GM12864 (cell line): ENCODE results near the gene PTPRT.

Experiments used
- DNase-seq: peaks from one replicate; pipeline ENCODE4 v3.0.0-alpha.2; 2011; ENCODE audit warnings: low read depth
- H3K4me3 ChIP-seq: 2 replicates; pipeline ENCODE4 v1.5.1; 2011; ENCODE audit warnings: mild to moderate bottlenecking, low read depth, low read length, control low read depth
- TF ChIP-seq, protein P1 (sequence below): IDR thresholded peaks from 2 replicates; pipeline ENCODE4 v1.5.1; 2011; ENCODE audit warnings: low read depth, mild to moderate bottlenecking, moderate library complexity, low read length, control low read depth, inconsistent platforms; ENCODE audit errors: missing control alignments

Gene PTPRT

DNA sequence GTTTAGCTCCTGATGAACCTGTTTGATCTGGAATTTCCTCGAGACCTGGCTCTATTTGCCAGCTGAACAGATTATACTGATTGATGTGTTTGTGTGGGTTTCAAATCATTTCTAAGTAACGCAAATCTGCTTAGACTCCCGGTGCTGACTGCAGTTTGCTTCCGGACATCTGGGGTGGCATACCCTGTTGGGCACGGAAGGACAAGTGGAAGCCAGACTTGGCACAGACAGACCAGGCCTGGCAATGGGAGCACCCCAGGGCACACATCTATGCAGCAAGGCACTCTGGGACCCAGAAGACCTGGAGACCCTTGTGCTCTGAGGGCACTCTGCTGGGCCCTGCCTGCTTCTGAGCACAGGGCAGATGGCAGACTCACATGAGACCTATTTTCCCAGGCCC is 1137.8 kb downstream of the PTPRT start:
- DNase-seq: no peak
- TF ChIP-seq, protein P1, sequence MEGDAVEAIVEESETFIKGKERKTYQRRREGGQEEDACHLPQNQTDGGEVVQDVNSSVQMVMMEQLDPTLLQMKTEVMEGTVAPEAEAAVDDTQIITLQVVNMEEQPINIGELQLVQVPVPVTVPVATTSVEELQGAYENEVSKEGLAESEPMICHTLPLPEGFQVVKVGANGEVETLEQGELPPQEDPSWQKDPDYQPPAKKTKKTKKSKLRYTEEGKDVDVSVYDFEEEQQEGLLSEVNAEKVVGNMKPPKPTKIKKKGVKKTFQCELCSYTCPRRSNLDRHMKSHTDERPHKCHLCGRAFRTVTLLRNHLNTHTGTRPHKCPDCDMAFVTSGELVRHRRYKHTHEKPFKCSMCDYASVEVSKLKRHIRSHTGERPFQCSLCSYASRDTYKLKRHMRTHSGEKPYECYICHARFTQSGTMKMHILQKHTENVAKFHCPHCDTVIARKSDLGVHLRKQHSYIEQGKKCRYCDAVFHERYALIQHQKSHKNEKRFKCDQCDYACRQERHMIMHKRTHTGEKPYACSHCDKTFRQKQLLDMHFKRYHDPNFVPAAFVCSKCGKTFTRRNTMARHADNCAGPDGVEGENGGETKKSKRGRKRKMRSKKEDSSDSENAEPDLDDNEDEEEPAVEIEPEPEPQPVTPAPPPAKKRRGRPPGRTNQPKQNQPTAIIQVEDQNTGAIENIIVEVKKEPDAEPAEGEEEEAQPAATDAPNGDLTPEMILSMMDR: no peak
- H3K4me3 ChIP-seq: no peak overlapping the region

DNA sequence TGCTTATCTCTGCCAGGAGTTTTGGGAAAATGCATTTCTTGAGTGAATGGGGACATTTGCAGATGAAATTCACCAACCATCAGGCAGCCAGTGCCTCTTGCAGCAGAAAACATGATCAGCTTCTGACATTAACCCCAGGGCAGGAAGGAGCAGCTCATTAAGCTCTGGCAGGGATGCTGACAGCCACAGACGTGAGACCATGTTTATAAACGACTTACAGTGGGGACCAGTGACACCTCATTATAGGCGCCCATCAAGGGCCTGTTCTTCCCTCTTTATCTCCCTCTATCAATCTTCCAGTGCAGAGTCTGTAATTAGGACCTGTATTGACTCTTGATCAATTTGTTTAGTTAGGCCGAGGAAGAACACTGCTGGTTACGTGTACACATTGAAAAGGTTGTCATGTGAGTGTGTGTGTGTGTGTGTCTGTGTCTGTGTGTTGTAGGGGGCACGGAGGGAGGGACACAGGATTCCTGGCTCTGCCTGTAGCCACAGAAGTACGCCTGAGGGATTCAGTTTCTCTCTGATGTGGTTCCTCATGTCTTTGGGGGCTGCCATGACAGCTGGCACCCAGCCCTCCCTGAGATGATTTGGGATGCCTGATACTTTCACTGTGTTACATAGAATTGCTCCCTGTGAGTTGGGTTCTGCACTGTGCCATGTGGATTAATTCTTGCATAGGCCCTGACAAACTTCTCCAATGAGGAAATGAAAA is 1143.2 kb downstream of the PTPRT start:
- TF ChIP-seq, protein P1: no peak
- H3K4me3 ChIP-seq: no peak overlapping the region
- no peak for DNase-seq

DNA sequence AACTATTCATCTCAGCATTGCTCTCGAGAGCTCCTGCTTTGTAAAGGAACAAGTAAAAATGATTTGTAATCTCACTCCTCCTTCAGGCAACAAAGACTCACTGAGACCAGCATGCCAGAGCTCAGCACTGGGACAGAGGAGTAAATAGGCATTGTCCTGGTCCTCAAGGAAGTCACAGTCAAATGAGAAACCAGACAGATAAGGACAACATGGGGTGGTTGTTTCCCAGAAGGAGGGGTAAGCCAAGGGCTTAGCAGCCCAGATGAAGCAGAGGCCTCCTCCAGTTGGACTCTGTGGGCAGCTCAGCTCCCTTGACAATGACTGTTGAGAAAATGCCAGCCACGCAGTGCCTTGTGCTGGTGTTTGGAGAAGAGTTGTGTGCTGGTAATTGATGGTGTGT is 1145.8 kb downstream of the PTPRT start:
- TF ChIP-seq, protein P1: no peak
- DNase-seq: no peak
- H3K4me3 ChIP-seq: no peak overlapping the region

DNA sequence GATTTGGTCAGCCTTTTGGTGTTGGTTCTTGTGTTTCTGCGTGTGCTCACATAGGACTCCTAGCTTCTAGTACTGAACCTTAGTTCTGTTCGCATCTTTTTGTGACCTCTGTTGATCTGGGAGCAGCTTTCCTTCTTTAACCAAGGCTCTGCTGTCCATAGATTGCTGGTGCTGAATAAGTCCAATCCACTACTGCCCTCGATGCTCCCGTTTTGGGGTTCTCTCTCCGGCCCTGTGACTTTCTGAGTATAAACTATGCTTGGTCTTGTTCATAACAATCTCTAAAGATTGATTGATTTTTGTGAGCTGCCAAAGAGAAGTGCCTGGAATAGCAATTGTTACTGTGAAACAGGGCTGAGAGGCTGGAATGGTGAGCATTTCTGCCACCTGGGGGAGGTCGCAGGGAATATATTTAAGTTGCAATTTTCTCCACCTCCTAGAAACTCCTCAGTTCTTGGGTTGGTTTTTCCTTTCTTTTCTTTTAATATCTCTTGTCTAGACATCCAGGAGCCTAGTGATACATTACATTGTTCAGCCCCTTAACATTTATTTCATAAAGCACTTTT is 1148.6 kb downstream of the PTPRT start:
- H3K4me3 ChIP-seq: no peak overlapping the region
- no peak for DNase-seq
- TF ChIP-seq, protein P1: no peak

DNA sequence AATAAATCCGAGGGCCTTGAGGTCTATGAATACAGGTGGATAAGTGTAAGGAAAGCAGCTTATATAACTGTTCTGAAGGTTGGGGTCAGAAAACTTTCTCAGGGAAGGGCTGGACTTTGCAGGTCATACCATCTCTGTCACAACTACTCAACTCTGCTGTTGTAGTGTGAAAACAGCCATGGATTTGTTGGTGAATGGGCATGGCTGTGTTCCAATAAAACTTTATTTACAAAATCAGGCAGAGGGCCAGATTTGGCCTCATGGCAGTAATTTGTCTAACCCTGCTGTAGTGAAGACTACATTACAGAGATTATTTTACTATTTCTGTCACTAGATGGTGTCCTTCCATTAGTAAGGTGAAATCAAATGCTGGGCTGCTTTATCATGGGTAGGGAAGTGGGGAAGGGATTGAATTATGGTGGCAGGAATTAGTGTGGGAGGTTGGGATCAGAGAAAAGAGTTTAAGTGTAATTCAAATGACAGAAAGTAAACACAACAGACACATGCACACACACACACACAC is 1161.9 kb downstream of the PTPRT start:
- no peak for DNase-seq
- TF ChIP-seq, protein P1: no peak
- no peak overlapping the region for H3K4me3 ChIP-seq

DNA sequence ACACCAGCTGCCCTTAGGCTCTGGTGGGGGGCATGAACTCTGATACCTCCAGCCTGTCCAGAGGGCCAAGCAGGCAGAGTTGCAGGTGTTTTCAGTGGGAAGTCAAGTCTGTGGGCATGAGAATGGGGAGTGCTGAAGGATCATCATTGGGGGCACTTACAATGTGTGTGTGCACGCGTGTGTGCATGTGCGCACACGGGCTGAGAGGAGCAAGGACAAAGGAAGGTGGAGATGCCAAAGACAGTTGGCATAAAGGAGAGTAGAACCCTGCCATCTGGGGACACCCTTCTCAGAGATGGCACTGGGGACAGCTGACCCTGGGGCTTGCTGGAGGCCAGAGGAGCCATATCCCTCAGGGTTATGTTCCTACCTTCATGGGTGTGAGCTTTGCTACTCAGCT is 1163.1 kb downstream of the PTPRT start:
- TF ChIP-seq, protein P1: no peak
- no peak overlapping the region for H3K4me3 ChIP-seq
- DNase-seq: no peak

DNA sequence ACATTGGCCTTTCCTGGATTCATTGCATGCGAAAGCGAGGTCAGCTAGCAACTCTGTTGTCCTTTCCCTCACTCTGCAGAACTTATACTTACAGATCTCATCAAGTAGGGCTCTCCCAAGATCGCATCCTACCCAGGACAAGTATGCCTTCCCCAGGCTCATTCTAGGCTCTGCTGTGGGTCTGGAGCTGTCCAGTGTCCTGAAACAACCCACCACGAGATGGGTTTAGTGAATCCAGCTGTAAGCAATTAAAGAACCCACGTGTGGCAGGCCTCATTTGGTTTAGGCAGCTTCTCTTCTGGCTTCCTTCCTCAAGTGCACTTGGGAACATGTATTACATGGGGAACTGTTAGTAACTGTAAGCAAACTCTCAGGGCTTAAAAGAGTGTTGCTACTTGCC is 1165.1 kb downstream of the PTPRT start:
- no peak for DNase-seq

More for the DNA sequence above, 1165.1 kb downstream of the PTPRT start:
- no peak overlapping the region for H3K4me3 ChIP-seq
- TF ChIP-seq, protein P1: no peak
